Aortic smooth muscle cell (primary cell): ENCODE data around the gene ZNF487. TPM values are rescaled to one million over a fixed set of nuclear protein-coding genes. Genes with fewer than 3 reads are reported as not detected.

ENCODE experiments used
- total RNA-seq: library from RNA; depleted of rRNA; stranded (reverse); fragments of >200 nt; gene quantifications from 2 replicates; pipeline ENCODE4 v1.2.3, GENCODE V29; 2014

Gene ZNF487
- total RNA-seq = 5.2 TPM in 2 replicates

DNA sequence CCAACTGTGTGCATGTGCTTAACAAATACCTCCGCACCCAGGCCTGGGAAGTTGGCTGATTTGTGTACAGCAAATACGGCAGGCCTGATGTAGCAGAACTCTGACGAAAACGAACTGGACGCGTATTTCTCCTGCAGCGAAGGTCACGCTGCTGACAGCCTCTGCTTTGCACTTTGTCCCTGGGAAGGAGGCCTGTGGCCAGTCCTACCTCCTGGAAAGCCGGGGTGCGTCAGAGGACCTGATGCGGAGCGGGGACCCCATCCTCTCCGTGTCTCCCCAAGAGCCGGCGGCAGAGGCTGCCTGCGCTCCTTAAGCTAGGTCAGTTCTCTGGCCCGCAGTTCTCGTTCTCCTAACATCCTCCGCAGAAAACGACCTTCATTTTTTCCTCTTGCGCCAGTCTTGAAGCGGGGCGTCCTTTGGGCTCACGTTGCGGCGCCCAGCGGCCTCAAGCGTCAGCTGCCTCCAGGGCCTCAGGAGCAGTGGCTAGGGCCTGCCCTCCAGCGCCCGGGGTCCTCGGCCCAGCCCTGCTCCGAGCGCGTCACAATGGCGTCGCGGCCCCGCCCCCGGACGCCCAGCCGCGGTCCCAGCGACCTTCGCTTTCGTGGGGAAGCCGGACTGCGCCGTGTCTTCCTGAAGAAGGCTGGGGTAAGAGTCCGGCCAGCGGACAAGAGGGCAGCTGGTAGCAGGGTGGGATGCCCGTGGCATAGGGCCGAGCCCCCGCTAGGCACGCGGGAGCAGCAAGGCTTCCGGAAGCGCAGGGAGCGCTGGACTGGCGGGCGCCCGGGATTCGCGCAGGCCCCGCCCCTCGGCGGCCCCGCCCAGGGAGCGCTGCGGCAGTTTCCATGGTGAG is at the start of gene ZNF487:
Gene ZNF487 (plus strand): TSS at position 821 of the 850 bp plus-strand sequence. CDS start 38,703 bp downstream, outside the sequence.

DNA sequence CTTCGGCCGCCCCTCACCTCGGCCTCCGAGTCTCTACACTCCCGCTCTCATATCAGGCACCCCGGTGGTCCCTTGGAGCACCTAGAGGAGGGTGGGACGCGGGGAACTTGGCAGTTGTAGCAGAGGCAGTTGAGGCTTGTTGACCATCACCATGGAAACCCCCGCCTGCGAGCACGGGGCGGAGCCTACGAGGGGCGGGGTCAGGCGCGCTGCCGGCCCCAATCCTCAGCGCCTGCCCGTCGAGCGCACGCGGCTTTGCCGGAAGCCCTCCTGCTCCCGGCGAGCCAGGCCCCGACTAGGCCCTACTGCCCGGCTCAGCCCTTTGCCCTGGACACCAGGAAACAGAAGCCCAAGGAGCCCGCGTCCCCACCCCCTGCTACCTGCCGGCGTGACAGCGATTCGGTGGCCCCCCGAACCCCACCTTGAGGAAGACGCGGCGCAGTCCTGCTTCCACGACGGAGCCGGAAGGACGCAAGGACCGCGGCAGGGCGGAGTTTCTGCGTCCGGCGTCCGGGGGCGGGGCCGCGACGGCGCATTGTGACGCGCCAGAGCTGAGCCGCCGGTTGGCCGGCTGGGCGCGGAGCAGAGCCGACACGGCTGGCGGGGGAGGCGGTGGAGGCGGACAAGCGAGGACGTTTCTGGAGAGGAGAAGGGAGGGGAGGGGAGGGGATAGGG is 28.1 kb upstream of the ZNF487 start, which contains the start of gene HNRNPF:
Gene HNRNPF (minus strand): TSS at position 477 of the 675 bp plus-strand sequence. CDS start 21,302 bp downstream, outside the sequence.

Other genes with a start within 250 kb of the ZNF487 start
- 0.40 and 0.50 TPM in 2 replicates for gene RASGEF1A, start 170.0 kb upstream of the ZNF487 start, total RNA-seq
- not detected in 2 replicates for gene FXYD4, start 65.5 kb upstream of the ZNF487 start, total RNA-seq
- 218 and 235 TPM in 2 replicates for gene HNRNPF, start 27.9 kb upstream of the ZNF487 start, total RNA-seq
- 3.4 and 5.0 TPM in 2 replicates for gene ZNF239, start 137.5 kb downstream of the ZNF487 start, total RNA-seq
- gene ZNF485, start 169.3 kb downstream of the ZNF487 start, total RNA-seq = 1.3 and 2.2 TPM in 2 replicates
- 36.9 and 42.7 TPM in 2 replicates for gene ZNF32, start 211.8 kb downstream of the ZNF487 start, total RNA-seq